ENCODE measurements around the gene SCT.
A peak's percentile ranks its signal among the peaks of the same experiment; 100 is the strongest.

SCT gene

DNA sequence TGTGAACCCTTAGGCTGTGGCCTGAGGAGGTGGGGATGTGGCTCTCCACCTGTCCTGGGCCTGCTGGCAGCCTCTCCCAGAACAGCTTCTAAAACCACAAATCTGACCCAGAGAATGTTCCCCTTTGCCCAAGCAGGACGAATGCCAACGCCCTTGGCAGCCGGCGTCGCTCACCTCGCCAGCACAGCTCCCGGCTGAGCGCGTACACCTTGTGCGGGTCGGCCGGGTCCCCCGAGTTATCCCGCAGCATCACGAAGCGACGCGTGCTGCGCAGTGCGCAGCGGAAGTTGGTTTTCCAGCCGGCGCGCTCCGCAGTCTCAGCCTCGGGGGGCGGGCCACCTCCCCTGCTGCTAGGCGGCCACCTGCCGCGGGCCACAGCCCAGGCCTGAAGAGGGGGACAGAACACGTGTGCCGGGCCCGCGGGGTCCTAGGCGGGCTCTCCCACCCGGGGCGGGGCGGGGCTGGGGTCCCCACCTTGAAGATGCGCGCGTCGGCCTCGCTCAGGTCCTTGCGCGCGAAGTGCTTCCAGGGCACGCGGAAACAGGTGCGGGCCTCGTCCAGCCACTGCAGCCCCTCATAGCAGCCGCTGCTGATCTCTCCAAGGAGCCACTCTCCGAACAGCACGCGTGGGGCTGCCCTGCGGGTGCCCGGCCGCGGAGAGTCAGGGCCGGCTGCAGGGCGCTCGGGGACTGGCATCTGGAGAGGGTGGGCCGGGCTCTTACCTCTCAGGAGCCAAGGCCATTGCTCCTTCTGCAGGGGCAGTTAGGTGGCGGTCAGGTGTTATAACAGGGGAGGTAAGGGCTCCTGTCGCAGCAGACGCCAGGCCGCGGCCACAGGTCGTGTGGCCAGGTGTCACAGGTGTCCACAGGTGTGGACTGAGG lies 12.1 kb downstream of the SCT start:
- TF ChIP-seq, protein P1, sequence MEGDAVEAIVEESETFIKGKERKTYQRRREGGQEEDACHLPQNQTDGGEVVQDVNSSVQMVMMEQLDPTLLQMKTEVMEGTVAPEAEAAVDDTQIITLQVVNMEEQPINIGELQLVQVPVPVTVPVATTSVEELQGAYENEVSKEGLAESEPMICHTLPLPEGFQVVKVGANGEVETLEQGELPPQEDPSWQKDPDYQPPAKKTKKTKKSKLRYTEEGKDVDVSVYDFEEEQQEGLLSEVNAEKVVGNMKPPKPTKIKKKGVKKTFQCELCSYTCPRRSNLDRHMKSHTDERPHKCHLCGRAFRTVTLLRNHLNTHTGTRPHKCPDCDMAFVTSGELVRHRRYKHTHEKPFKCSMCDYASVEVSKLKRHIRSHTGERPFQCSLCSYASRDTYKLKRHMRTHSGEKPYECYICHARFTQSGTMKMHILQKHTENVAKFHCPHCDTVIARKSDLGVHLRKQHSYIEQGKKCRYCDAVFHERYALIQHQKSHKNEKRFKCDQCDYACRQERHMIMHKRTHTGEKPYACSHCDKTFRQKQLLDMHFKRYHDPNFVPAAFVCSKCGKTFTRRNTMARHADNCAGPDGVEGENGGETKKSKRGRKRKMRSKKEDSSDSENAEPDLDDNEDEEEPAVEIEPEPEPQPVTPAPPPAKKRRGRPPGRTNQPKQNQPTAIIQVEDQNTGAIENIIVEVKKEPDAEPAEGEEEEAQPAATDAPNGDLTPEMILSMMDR (IDR thresholded peaks at IDR 0.05), result no peak
- no peak for TF ChIP-seq ZFX (IDR thresholded peaks at IDR 0.05; ENCODE audit: borderline replicate concordance)
- H3K27ac ChIP-seq, result peak overlapping the region; percentile 86

DNA sequence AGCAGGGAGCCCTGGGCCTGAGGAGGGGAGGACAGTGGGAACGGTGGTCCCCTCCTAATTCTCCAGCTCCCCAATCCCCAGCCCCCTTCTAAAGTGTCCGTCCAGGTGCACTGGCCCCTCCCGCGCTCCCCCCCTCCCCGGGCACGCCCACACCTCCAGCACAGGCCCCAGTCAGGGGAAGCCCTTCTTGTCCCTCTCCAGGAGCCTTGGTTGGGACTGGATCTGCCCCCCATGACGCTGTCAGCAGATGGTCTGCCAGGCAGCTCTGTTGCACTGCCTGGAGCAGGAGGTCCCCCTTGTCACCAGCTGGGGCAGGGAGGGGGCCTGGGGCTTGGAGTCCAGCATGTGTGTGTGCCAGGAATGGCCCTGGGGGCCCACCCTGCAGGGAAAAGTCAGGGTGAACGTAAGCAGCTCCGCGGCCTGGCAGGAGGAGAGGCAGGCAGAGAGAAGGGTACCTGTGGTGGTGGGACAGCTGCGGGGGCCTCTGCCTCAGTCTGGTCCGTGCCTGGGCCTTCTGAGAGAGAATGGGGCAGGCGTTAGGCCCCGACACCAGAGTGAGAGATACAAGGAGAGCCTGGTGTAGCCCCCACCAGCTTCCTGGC lies 12.9 kb downstream of the SCT start:
- H3K27ac ChIP-seq, result peak overlapping the region; percentile 86
- TF ChIP-seq ZFX (IDR thresholded peaks at IDR 0.05; ENCODE audit: borderline replicate concordance), result no peak
- TF ChIP-seq, protein P1 (IDR thresholded peaks at IDR 0.05), result no peak

DNA sequence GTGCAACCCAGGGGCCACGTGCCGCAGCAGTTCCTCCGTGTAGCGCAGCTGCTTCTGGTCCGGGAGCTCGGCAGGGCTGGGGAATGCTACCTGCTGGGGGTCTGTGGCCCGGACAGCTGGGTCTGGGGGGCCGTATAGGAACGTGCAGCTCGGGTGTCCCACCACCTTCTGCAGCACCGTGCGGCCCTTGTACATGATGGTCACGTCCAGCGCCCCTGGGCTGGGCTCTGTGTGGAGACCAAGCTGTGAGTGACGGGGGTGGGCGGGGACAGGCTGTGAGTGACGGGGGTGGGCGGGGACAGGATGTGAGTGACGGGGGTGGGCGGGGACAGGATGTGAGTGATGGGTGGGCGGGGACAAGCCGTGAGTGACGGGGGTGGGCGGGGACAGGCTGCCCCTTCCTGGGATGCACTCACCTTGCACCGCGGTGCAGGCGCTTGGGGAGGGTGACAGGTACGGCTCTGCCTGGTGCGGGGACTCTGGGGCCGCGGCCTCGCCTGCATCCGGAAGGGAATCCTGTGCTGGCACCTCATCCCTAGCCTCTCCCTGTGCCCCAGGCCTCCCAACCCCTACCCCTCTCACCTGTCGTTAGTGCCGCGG lies 13.5 kb downstream of the SCT start:
- peak overlapping the region; percentile 86 for H3K27ac ChIP-seq
- TF ChIP-seq ZFX (IDR thresholded peaks at IDR 0.05; ENCODE audit: borderline replicate concordance), result no peak
- TF ChIP-seq, protein P1 (IDR thresholded peaks at IDR 0.05), result no peak

DNA sequence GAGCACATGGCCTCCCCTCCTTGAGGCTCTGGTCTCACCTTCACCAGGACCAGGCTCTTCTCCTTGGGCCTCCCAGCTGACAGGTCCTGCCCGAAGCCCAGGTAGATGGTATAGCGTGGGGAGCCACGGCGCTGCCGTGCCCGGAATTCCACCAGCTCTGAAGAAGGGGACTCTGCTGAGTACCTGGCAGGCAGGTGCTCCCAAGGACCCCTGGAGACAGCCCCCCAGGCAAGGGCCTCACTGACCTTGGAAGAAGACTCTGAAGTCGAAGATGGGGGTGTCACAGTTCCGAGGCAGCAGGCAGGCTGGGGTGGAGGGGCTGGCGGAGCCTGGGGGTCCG lies 14.1 kb downstream of the SCT start:
- peak overlapping the region; percentile 37; the same call in 1 of the 2 replicates for H3K27ac ChIP-seq
- TF ChIP-seq ZFX (IDR thresholded peaks at IDR 0.05; ENCODE audit: borderline replicate concordance), result no peak
- TF ChIP-seq, protein P1 (IDR thresholded peaks at IDR 0.05), result no peak

DNA sequence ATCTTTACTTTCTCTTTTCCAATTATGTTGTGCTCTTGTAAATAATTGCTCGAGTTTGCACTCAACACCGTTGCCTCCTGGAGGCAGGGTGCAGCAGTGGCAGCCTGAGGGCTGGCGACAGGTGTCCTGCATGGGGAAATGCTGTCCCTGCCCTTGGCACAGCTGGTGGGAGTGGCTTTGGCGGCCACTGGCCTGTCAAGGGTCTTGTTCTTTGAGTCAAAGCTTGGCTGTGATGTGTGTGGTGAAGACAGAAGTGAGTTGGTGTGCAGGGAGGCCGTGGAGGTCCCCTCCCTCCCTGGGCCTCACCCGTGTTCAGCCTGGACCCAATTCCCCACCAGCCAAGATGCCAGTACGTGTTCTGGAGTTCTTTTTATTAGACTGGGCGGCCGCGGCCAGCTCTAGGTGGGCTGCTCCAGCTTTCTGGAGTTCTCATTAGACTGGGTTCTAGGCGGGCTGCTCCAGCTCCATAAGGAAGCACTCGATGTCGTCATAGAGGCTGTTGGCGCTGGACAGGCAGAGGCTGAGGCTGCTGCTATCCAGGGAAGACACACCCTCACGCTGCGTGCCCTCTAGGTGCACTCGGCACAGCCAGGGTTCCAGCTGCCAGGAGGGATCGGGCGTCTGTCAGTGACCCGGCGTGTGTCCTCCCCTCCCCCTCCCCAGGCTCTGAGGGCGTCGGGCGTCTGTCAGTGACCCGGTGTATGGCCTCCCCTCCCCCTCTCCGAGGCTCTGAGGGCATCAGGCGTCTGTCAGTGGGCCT lies 14.6 kb downstream of the SCT start:
- H3K27ac ChIP-seq, result peak overlapping the region; percentile 37

More for the DNA sequence above, 14.6 kb downstream of the SCT start:
- no peak for TF ChIP-seq ZFX (IDR thresholded peaks at IDR 0.05; ENCODE audit: borderline replicate concordance)
- TF ChIP-seq, protein P1 (IDR thresholded peaks at IDR 0.05), result peak; percentile 14; the same call in 1 of the 2 replicates
